Mesenchymal stem cell (in vitro differentiated cells and primary cell): Measurements from ENCODE around the gene SLFN13.

Source experiments
- DNase-seq: peaks from one replicate; pipeline ENCODE4 v3.0.0-alpha.2; 2013
- H2AFZ ChIP-seq: one replicate; pipeline ENCODE4 v1.6.1; 2013; ENCODE audit warnings: low read depth, mild to moderate bottlenecking, control low read depth, inconsistent platforms, low read length, moderate library complexity
- H2AK5ac ChIP-seq: 2 replicates; pipeline ENCODE4 v1.6.1; 2013; ENCODE audit warnings: low read length, moderate library complexity, mild to moderate bottlenecking, inconsistent platforms; ENCODE audit not compliant: severe bottlenecking
- H2BK120ac ChIP-seq: one replicate; pipeline ENCODE4 v1.6.1; 2013; ENCODE audit warnings: low read depth, mild to moderate bottlenecking, inconsistent platforms, low read length, moderate library complexity
- H2BK12ac ChIP-seq, 2 experiments: one replicate each; pipeline ENCODE4 v1.6.1; 2013; ENCODE audit warnings: inconsistent platforms in 2 of 2, low read length in 2 of 2, mild to moderate bottlenecking in 2 of 2, moderate library complexity in 2 of 2, control low read depth in 1 of 2
- H2BK15ac ChIP-seq: one replicate; pipeline ENCODE4 v1.6.1; 2013; ENCODE audit warnings: mild to moderate bottlenecking, low read depth, inconsistent platforms; ENCODE audit not compliant: poor library complexity, severe bottlenecking
- H2BK5ac ChIP-seq: 2 replicates; pipeline ENCODE4 v1.6.1; 2013; ENCODE audit warnings: low read depth, mild to moderate bottlenecking, low read length, control low read depth, inconsistent platforms; ENCODE audit not compliant: poor library complexity, severe bottlenecking
- H3K14ac ChIP-seq, 2 experiments: one replicate each; pipeline ENCODE4 v1.6.1; 2013; ENCODE audit warnings: inconsistent platforms in 2 of 2, low read length in 2 of 2, control low read depth in 1 of 2, mild to moderate bottlenecking in 1 of 2, moderate library complexity in 1 of 2
- H3K18ac ChIP-seq, 2 experiments: one replicate each; pipeline ENCODE4 v1.6.1; 2013; ENCODE audit warnings: inconsistent platforms in 2 of 2, low read length in 2 of 2, control low read depth in 1 of 2, low read depth in 1 of 2, mild to moderate bottlenecking in 1 of 2
- H3K23ac ChIP-seq, 2 experiments: one replicate each; pipeline ENCODE4 v1.6.1; 2013; ENCODE audit warnings: inconsistent platforms in 2 of 2, low read length in 2 of 2, mild to moderate bottlenecking in 2 of 2, moderate library complexity in 2 of 2, control low read depth in 1 of 2
- H3K27ac ChIP-seq: 2 replicates; pipeline ENCODE4 v1.5.1; 2013; ENCODE audit warnings: mild to moderate bottlenecking, moderate library complexity, low read length, control low read depth, inconsistent platforms; ENCODE audit not compliant: poor library complexity, severe bottlenecking
- H3K27me3 ChIP-seq, 2 experiments: 2 replicates each; pipeline versions ENCODE4 v1.6.1 to v1.7.0; 2013; ENCODE audit warnings: low read length in 2 of 2, mild to moderate bottlenecking in 2 of 2, moderate library complexity in 2 of 2, control low read depth in 1 of 2, inconsistent platforms in 1 of 2; ENCODE audit not compliant: control insufficient read depth in 1 of 2, insufficient read depth in 1 of 2
- H3K36me3 ChIP-seq, 2 experiments: 2 replicates each; pipeline versions ENCODE4 v1.6.1 to v1.7.0; 2013; ENCODE audit warnings: low read length in 2 of 2, control low read depth in 1 of 2, inconsistent platforms in 1 of 2, low read depth in 1 of 2, mild to moderate bottlenecking in 1 of 2; ENCODE audit not compliant: insufficient read depth in 2 of 2, control insufficient read depth in 1 of 2
- H3K4ac ChIP-seq, 2 experiments: one replicate each; pipeline ENCODE4 v1.6.1; 2013; ENCODE audit warnings: inconsistent platforms in 2 of 2, low read length in 2 of 2, mild to moderate bottlenecking in 2 of 2, moderate library complexity in 2 of 2, control low read depth in 1 of 2, low read depth in 1 of 2
- H3K4me1 ChIP-seq: 2 replicates; pipeline ENCODE4 v1.6.1; 2013; ENCODE audit warnings: low read depth, low read length, control low read depth; ENCODE audit not compliant: control insufficient read depth, insufficient read depth
- H3K4me2 ChIP-seq: 2 replicates; pipeline ENCODE4 v1.6.1; 2013; ENCODE audit warnings: low read length, mild to moderate bottlenecking, inconsistent platforms; ENCODE audit not compliant: poor library complexity, severe bottlenecking
- H3K4me3 ChIP-seq, 2 experiments: 2 replicates each; pipeline versions ENCODE4 v1.5.1 to v1.7.0; 2013; ENCODE audit warnings: low read length in 2 of 2, mild to moderate bottlenecking in 2 of 2, control low read depth in 1 of 2, low read depth in 1 of 2; ENCODE audit not compliant: insufficient read depth in 1 of 2
- H3K79me1 ChIP-seq: replicated peaks from 2 replicates; pipeline ENCODE4 v1.6.1; 2013; ENCODE audit warnings: mild to moderate bottlenecking, control low read depth, low read length, inconsistent platforms; ENCODE audit not compliant: poor library complexity, severe bottlenecking
- H3K9ac ChIP-seq: 2 replicates; pipeline ENCODE4 v1.7.0; 2013; ENCODE audit warnings: mild to moderate bottlenecking, low read length, moderate library complexity
- H3K9me3 ChIP-seq: 2 replicates; pipeline ENCODE4 v1.7.0; 2013; ENCODE audit warnings: mild to moderate bottlenecking, low read length; ENCODE audit not compliant: control insufficient read depth
- H4K8ac ChIP-seq: one replicate; pipeline ENCODE4 v1.6.1; 2013; ENCODE audit warnings: inconsistent platforms, mild to moderate bottlenecking, low read length, moderate library complexity
- H4K91ac ChIP-seq: one replicate; pipeline ENCODE4 v1.6.1; 2013; ENCODE audit warnings: mild to moderate bottlenecking, low read length, inconsistent platforms
- WGBS: methylation state at CpG from one replicate; pipeline ENCODE4 v1.1.7; 2013; ENCODE audit warnings: mixed read lengths; 5-methylcytosine and 5-hydroxymethylcytosine counted together

SLFN13 gene

GRCh38 chr17:35448899-35449227 is 297 bp upstream of the SLFN13 start:
- Histone ChIP-seq H3K23ac (no peak overlapping the region), H3K27me3 (peaks cover 27 to 60% of the 10 kb centered on the region in 2 experiments), H2AFZ (peak overlapping the region; percentile 36), H3K27ac (no peak overlapping the region), H3K4ac (peak overlapping the region in 1 of 2 experiments; percentile 64), H2BK5ac (peak overlapping the region; percentile 24), H2BK120ac (no peak overlapping the region), H3K36me3 (no peaks in the 10 kb centered on the region), H3K9me3 (no peaks in the 10 kb centered on the region), H2AK5ac (no peak overlapping the region), H3K14ac (no peak overlapping the region), H2BK15ac (no peak overlapping the region), H2BK12ac (no peak overlapping the region), H3K4me1 (peaks cover 15% of the 10 kb centered on the region), H4K8ac (no peak overlapping the region), H3K9ac (peak overlapping the region; percentile 48), H3K4me3 (peak overlapping the region; percentile 69 to 81), H4K91ac (no peak overlapping the region), H3K79me1 (no peaks in the 10 kb centered on the region), H3K4me2 (peak overlapping the region; percentile 91), H3K18ac (no peak overlapping the region)
- no peak for DNase-seq
- WGBS: 18% methylated on average over 16 of the region's 16 CpGs

- peak overlapping the region; percentile 91 for H3K4me2 ChIP-seq
- H3K27ac ChIP-seq: no peak overlapping the region
Observed at GRCh38 chr17:35447499-35447898, 1.1 kb downstream of the SLFN13 start.

GRCh38 chr17:35438433-35438832 is 10.1 kb downstream of the SLFN13 start:
- Histone ChIP-seq H3K27me3 (no peaks in the 10 kb centered on the region), H2BK15ac (no peak overlapping the region), H3K4me2 (no peak overlapping the region), H2BK120ac (no peak overlapping the region), H3K4me3 (no peak overlapping the region), H3K4ac (no peak overlapping the region), H2AFZ (no peak overlapping the region), H4K91ac (no peak overlapping the region), H2BK5ac (no peak overlapping the region), H3K27ac (no peak overlapping the region), H3K36me3 (no peaks in the 10 kb centered on the region), H3K14ac (no peak overlapping the region), H2AK5ac (no peak overlapping the region), H3K23ac (no peak overlapping the region), H3K9ac (no peak overlapping the region), H2BK12ac (no peak overlapping the region), H4K8ac (no peak overlapping the region), H3K79me1 (peaks cover 2% of the 10 kb centered on the region), H3K9me3 (no peaks in the 10 kb centered on the region), H3K4me1 (peaks cover 6% of the 10 kb centered on the region), H3K18ac (no peak overlapping the region)
- no peak for DNase-seq

More at GRCh38 chr17:35447499-35447898, 1.1 kb downstream of the SLFN13 start:
- DNase-seq: no peak
- Histone ChIP-seq H2BK12ac (no peak overlapping the region), H3K9me3 (no peaks in the 10 kb centered on the region), H3K36me3 (no peaks in the 10 kb centered on the region), H3K18ac (no peak overlapping the region), H3K23ac (no peak overlapping the region), H3K4me3 (no peak overlapping the region), H2BK120ac (no peak overlapping the region), H2BK15ac (no peak overlapping the region), H2AFZ (no peak overlapping the region), H3K9ac (no peak overlapping the region), H4K8ac (no peak overlapping the region), H3K14ac (no peak overlapping the region), H3K4ac (no peak overlapping the region), H3K4me1 (peaks cover 15% of the 10 kb centered on the region), H2BK5ac (no peak overlapping the region), H3K79me1 (no peaks in the 10 kb centered on the region), H4K91ac (no peak overlapping the region), H3K27me3 (peaks cover 21 to 55% of the 10 kb centered on the region in 2 experiments), H2AK5ac (no peak overlapping the region)
- WGBS: 92% methylated on average over 1 of the region's 3 CpGs

- DNase-seq: peak; percentile 97
- Histone ChIP-seq H3K9ac (peak overlapping the region; percentile 95), H3K79me1 (peaks cover 9% of the 10 kb centered on the region), H3K36me3 (peaks cover 3 to 5% of the 10 kb centered on the region in 2 experiments), H3K4me1 (peaks cover 19% of the 10 kb centered on the region), H3K27ac (peak overlapping the region; percentile 100), H3K4me3 (peak overlapping the region in 1 of 2 experiments; percentile 86), H2BK120ac (peak overlapping the region; percentile 97), H2BK5ac (peak overlapping the region; percentile 99), H3K18ac (peak overlapping the region; percentile 94 to 97), H3K4me2 (peak overlapping the region; percentile 89), H4K91ac (no peak overlapping the region), H3K23ac (no peak overlapping the region), H2AFZ (no peak overlapping the region), H2AK5ac (peak overlapping the region; percentile 99), H2BK12ac (peak overlapping the region in 1 of 2 experiments; percentile 90), H4K8ac (peak overlapping the region; percentile 41), H3K27me3 (no peaks in the 10 kb centered on the region), H2BK15ac (peak overlapping the region; percentile 74), H3K4ac (peak overlapping the region in 1 of 2 experiments; percentile 83), H3K9me3 (no peaks in the 10 kb centered on the region), H3K14ac (no peak overlapping the region)
- 2% methylated on average over 18 of the region's 19 CpGs for WGBS
Observed at GRCh38 chr17:35433075-35433894, 15.3 kb downstream of the SLFN13 start.
